Lung (tissue), 13 donors: Measurements from ENCODE around the gene NEDD8. TPM values are rescaled to one million over a fixed set of nuclear protein-coding genes. Genes with fewer than 3 reads are reported as not detected.
A peak's percentile ranks its signal among the peaks of the same experiment; 100 is the strongest.

Source experiments
- ATAC-seq: fragments of 200-7000 bp; cut with Tn5 transposase; one replicate; pipeline ENCODE4 v1.9.1; 2020; ENCODE audit warnings: moderate number of reproducible peaks; ENCODE audit not compliant: insufficient read depth, low FRiP score
- DNase-seq, 3 donors: peaks; one replicate each; pipeline ENCODE4 v3.0.0-alpha.2; 2013 to 2017
- H3K27ac ChIP-seq, 2 donors: one replicate each; pipeline ENCODE4 v1.5.1; 2013; ENCODE audit warnings: mild to moderate bottlenecking in 2 of 2, moderate library complexity in 2 of 2, control low read depth in 1 of 2, inconsistent platforms in 1 of 2, low read depth in 1 of 2, low read length in 1 of 2
- H3K27me3 ChIP-seq, 3 donors: one replicate each; pipeline ENCODE4 v1.5.1; 2013; ENCODE audit warnings: low read length in 2 of 3; ENCODE audit not compliant: control insufficient read depth in 3 of 3, insufficient read depth in 3 of 3
- H3K36me3 ChIP-seq, 4 donors: one replicate each; pipeline ENCODE4 v1.5.1; 2013; ENCODE audit warnings: low read length in 4 of 4, mild to moderate bottlenecking in 1 of 4, moderate library complexity in 1 of 4; ENCODE audit not compliant: control insufficient read depth in 4 of 4, insufficient read depth in 4 of 4
- H3K4me1 ChIP-seq, 5 donors: one replicate each; pipeline ENCODE4 v1.5.1; 2013; ENCODE audit warnings: low read length in 5 of 5, mild to moderate bottlenecking in 2 of 5, moderate library complexity in 1 of 5; ENCODE audit not compliant: control insufficient read depth in 5 of 5, insufficient read depth in 5 of 5
- H3K4me3 ChIP-seq: one replicate; pipeline ENCODE4 v1.5.1; 2013; ENCODE audit warnings: mild to moderate bottlenecking, control low read depth, moderate library complexity
- H3K9ac ChIP-seq, 2 donors: one replicate each; pipeline ENCODE4 v1.5.1; 2013; ENCODE audit warnings: low read length in 2 of 2, control low read depth in 1 of 2; ENCODE audit not compliant: insufficient read depth in 1 of 2
- H3K9me3 ChIP-seq, 4 donors: one replicate each; pipeline ENCODE4 v1.5.1; 2013; ENCODE audit warnings: low read length in 3 of 4, mild to moderate bottlenecking in 1 of 4, moderate library complexity in 1 of 4; ENCODE audit not compliant: control insufficient read depth in 4 of 4, insufficient read depth in 3 of 4
- WGBS, 2 donors: extraction: QIAGEN DNeasy Blood & Tissue Kit; methylation state at CpG; one replicate each; pipeline ENCODE4 v1.1.7; 2013; 5-methylcytosine and 5-hydroxymethylcytosine counted together
- polyA plus RNA-seq, 2 donors: library from polyadenylated mRNA; stranded (reverse); fragments of 200-250 nt; gene quantifications; one replicate each; pipeline ENCODE4 v1.2.1, GENCODE V29; 2013
- small RNA-seq: library from RNA; depleted of rRNA; stranded (forward); fragments of <200 nt; gene quantifications from one replicate; pipeline ENCODE3, GENCODE V24; 2014; ENCODE audit warnings: low replicate concordance
- total RNA-seq, 2 donors: library from RNA; depleted of rRNA in 1 of 2; stranded (reverse); fragments of >200 nt in 1 of 2; gene quantifications; one replicate each; pipeline ENCODE4 v1.2.1, GENCODE V29; 2014 to 2021
- TF ChIP-seq, protein P1 (sequence below): IDR thresholded peaks from 2 replicates; pipeline ENCODE4 v1.5.1; 2012; ENCODE audit warnings: mild to moderate bottlenecking; ENCODE audit errors: control extremely low read depth, extremely low read depth
- donor health status: control.
- donor health status: control.
- donor health status: Bipolar disorder and iron deficiency.
- donor health status: healthy.
- donor health status: DM: yes; HTN: yes; CAD: no.

NEDD8 gene
- total and polyA plus RNA-seq, 4 donors: 69.5 to 246 (median 194) TPM

DNA sequence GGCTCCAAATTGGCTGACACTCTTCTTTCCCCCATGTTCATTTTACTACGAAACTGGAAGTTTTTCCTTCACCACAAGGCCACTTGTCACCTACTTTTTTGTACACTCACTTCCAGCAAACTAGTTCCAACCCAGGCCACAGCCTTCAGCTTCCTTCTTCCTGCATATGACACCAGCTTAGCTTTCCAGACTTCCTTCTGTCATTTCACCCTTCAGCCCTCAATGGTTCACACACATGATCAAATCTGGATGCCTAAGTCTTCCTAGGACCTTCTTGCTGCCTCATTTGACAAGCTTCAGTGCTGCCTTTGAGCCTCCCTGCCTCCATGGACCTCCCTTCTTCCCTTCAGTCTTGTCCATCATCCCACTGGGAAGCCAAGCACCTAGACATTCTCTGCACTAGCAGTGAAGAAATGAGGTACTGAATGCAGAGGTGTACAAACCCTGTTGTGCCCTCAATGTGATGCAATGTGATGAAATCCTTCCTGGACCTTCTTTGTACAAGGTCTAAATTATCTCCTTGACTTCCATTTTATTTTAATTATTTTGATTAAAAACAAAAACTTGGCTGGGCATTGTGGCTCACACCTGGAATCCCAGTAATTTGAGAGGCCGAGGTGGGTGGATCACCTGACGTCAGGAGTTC lies 64.6 kb downstream of the NEDD8 start:
- Histone ChIP-seq H3K36me3 (peaks cover 22 to 50% (median 33%) of the 10 kb centered on the region in 4 donors), H3K4me1 (peaks cover 0 to 14% (median 4%) of the 10 kb centered on the region in 5 donors), H3K9me3 (no peaks in the 10 kb centered on the region), H3K9ac (no peak overlapping the region), H3K27me3 (no peaks in the 10 kb centered on the region), H3K4me3 (no peak overlapping the region), H3K27ac (peak overlapping the region in 1 of 2 donors; percentile 61)
- DNase-seq: no peak
- TF ChIP-seq, protein P1, sequence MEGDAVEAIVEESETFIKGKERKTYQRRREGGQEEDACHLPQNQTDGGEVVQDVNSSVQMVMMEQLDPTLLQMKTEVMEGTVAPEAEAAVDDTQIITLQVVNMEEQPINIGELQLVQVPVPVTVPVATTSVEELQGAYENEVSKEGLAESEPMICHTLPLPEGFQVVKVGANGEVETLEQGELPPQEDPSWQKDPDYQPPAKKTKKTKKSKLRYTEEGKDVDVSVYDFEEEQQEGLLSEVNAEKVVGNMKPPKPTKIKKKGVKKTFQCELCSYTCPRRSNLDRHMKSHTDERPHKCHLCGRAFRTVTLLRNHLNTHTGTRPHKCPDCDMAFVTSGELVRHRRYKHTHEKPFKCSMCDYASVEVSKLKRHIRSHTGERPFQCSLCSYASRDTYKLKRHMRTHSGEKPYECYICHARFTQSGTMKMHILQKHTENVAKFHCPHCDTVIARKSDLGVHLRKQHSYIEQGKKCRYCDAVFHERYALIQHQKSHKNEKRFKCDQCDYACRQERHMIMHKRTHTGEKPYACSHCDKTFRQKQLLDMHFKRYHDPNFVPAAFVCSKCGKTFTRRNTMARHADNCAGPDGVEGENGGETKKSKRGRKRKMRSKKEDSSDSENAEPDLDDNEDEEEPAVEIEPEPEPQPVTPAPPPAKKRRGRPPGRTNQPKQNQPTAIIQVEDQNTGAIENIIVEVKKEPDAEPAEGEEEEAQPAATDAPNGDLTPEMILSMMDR: no peak
- ATAC-seq: no peak
- WGBS, 2 donors: 76 to 81% methylated on average over 3 of the region's 3 CpGs

Small RNA genes lying within 50 kb of the gene (small RNA-seq; reads per million reads assigned to genes)
- gene AL136295.4: not detected
- gene CHMP4A: not detected
- gene IPO4: 0.06 reads per million
- not detected for gene MDP1

Other genes with a start within 250 kb of the NEDD8 start
Only the 30 nearest of the 34 such genes appear.
- 1 to 10 TPM in 1 of 2 donors, under 1 TPM in 1; 0.37 to 2.4 TPM for gene CARMIL3, start 180.4 kb downstream of the NEDD8 start, total RNA-seq
- under 1 TPM; 0.71 to 0.85 TPM for gene CARMIL3, start 180.4 kb downstream of the NEDD8 start, polyA plus RNA-seq
- gene CPNE6, start 160.8 kb downstream of the NEDD8 start, total RNA-seq: not detected
- not detected for gene CPNE6, start 160.8 kb downstream of the NEDD8 start, polyA plus RNA-seq
- 10 to 100 TPM in 1 of 2 donors, 1 to 10 TPM in 1; 8.9 to 91.7 TPM for gene PCK2, start 138.1 kb downstream of the NEDD8 start, total RNA-seq
- 10 to 100 TPM; 35.2 to 41.2 TPM for gene PCK2, start 138.1 kb downstream of the NEDD8 start, polyA plus RNA-seq
- gene DCAF11, start 117.6 kb downstream of the NEDD8 start, total RNA-seq: 100 to 1,000 TPM in 1 of 2 donors, 10 to 100 TPM in 1; 68.9 to 153 TPM
- gene DCAF11, start 117.6 kb downstream of the NEDD8 start, polyA plus RNA-seq: 10 to 100 TPM; 26.4 to 59.4 TPM
- 1 to 10 TPM; 3.6 to 5.4 TPM for gene NRL, start 117.4 kb downstream of the NEDD8 start, total RNA-seq
- 1 to 10 TPM; 2.7 TPM for gene NRL, start 117.4 kb downstream of the NEDD8 start, polyA plus RNA-seq
- under 1 TPM; 0.48 to 0.83 TPM for gene FITM1, start 101.7 kb downstream of the NEDD8 start, total RNA-seq
- 1 to 10 TPM in 1 of 2 donors, under 1 TPM in 1; 0.93 to 1.4 TPM for gene FITM1, start 101.7 kb downstream of the NEDD8 start, polyA plus RNA-seq
- 100 to 1,000 TPM; 125 to 192 TPM for gene PSME1, start 96.2 kb downstream of the NEDD8 start, total RNA-seq
- gene PSME1, start 96.2 kb downstream of the NEDD8 start, polyA plus RNA-seq: 100 to 1,000 TPM; 286 to 311 TPM
- 10 to 100 TPM in 1 of 2 donors, 1 to 10 TPM in 1; 4.6 to 24.3 TPM for gene EMC9, start 90.8 kb downstream of the NEDD8 start, total RNA-seq
- 10 to 100 TPM; 15.7 to 29.4 TPM for gene EMC9, start 90.8 kb downstream of the NEDD8 start, polyA plus RNA-seq
- 100 to 1,000 TPM in 1 of 2 donors, 10 to 100 TPM in 1; 89.1 to 178 TPM for gene PSME2, start 85.8 kb downstream of the NEDD8 start, total RNA-seq
- 100 to 1,000 TPM; 283 to 328 TPM for gene PSME2, start 85.8 kb downstream of the NEDD8 start, polyA plus RNA-seq
- gene RNF31, start 84.9 kb downstream of the NEDD8 start, total RNA-seq: 10 to 100 TPM; 31.7 to 82.4 TPM
- gene RNF31, start 84.9 kb downstream of the NEDD8 start, polyA plus RNA-seq: 10 to 100 TPM; 44.1 to 78.6 TPM
- 100 to 1,000 TPM in 1 of 2 donors, 10 to 100 TPM in 1; 75.3 to 111 TPM for gene IRF9, start 71.1 kb downstream of the NEDD8 start, total RNA-seq
- 100 to 1,000 TPM in 1 of 2 donors, 10 to 100 TPM in 1; 79.9 to 124 TPM for gene IRF9, start 71.1 kb downstream of the NEDD8 start, polyA plus RNA-seq
- gene REC8, start 60.3 kb downstream of the NEDD8 start, total RNA-seq: 10 to 100 TPM; 13.3 to 48.1 TPM
- 10 to 100 TPM; 23.8 to 35.1 TPM for gene REC8, start 60.3 kb downstream of the NEDD8 start, polyA plus RNA-seq
- gene IPO4, start 43.6 kb downstream of the NEDD8 start, total RNA-seq: 10 to 100 TPM; 22.0 to 78.9 TPM
- gene IPO4, start 43.6 kb downstream of the NEDD8 start, polyA plus RNA-seq: 10 to 100 TPM; 13.0 to 34.8 TPM
- gene TM9SF1, start 36.9 kb downstream of the NEDD8 start, total RNA-seq: 10 to 100 TPM; 42.3 to 71.9 TPM
- 10 to 100 TPM; 32.7 to 61.7 TPM for gene TM9SF1, start 36.9 kb downstream of the NEDD8 start, polyA plus RNA-seq
- gene TSSK4, start 26.7 kb downstream of the NEDD8 start, total RNA-seq: 1 to 10 TPM in 1 of 2 donors, not detected in 1; 1.2 TPM
- under 1 TPM; 0.02 to 0.10 TPM for gene TSSK4, start 26.7 kb downstream of the NEDD8 start, polyA plus RNA-seq
- 10 to 100 TPM; 37.2 to 50.8 TPM for gene CHMP4A, start 18.9 kb downstream of the NEDD8 start, total RNA-seq
- 100 to 1,000 TPM in 1 of 2 donors, 10 to 100 TPM in 1; 70.4 to 103 TPM for gene CHMP4A, start 18.9 kb downstream of the NEDD8 start, polyA plus RNA-seq
- 10 to 100 TPM; 20.8 to 24.8 TPM for gene MDP1, start 16.3 kb downstream of the NEDD8 start, total RNA-seq
- 10 to 100 TPM; 17.2 to 31.4 TPM for gene MDP1, start 16.3 kb downstream of the NEDD8 start, polyA plus RNA-seq
- 10 to 100 TPM; 63.1 TPM for gene GMPR2, start 562 bp upstream of the NEDD8 start, total RNA-seq
- 10 to 100 TPM; 42.9 to 71.1 TPM for gene GMPR2, start 562 bp upstream of the NEDD8 start, polyA plus RNA-seq
- gene TINF2, start 10.3 kb upstream of the NEDD8 start, total RNA-seq: 10 to 100 TPM; 48.2 to 89.1 TPM
- gene TINF2, start 10.3 kb upstream of the NEDD8 start, polyA plus RNA-seq: 10 to 100 TPM; 45.2 to 82.6 TPM
- gene TGM1, start 30.8 kb upstream of the NEDD8 start, total RNA-seq: 1 to 10 TPM; 1.9 to 8.8 TPM
- gene TGM1, start 30.8 kb upstream of the NEDD8 start, polyA plus RNA-seq: 10 to 100 TPM in 1 of 2 donors, 1 to 10 TPM in 1; 9.8 to 11.3 TPM
- 10 to 100 TPM; 19.7 to 55.8 TPM for gene RABGGTA, start 39.2 kb upstream of the NEDD8 start, total RNA-seq
- gene RABGGTA, start 39.2 kb upstream of the NEDD8 start, polyA plus RNA-seq: 10 to 100 TPM; 40.3 to 45.4 TPM
- 10 to 100 TPM; 20.8 to 24.0 TPM for gene DHRS1, start 67.4 kb upstream of the NEDD8 start, total RNA-seq
- gene DHRS1, start 67.4 kb upstream of the NEDD8 start, polyA plus RNA-seq: 10 to 100 TPM; 20.6 to 27.8 TPM
- gene NOP9, start 67.5 kb upstream of the NEDD8 start, total RNA-seq: 10 to 100 TPM; 14.1 to 25.9 TPM
- 10 to 100 TPM; 12.1 to 13.5 TPM for gene NOP9, start 67.5 kb upstream of the NEDD8 start, polyA plus RNA-seq
- gene CIDEB, start 75.6 kb upstream of the NEDD8 start, total RNA-seq: 10 to 100 TPM in 1 of 2 donors, 1 to 10 TPM in 1; 9.6 to 18.8 TPM
- gene CIDEB, start 75.6 kb upstream of the NEDD8 start, polyA plus RNA-seq: 10 to 100 TPM in 1 of 2 donors, 1 to 10 TPM in 1; 8.3 to 19.7 TPM
- gene LTB4R2, start 77.8 kb upstream of the NEDD8 start, total RNA-seq: 10 to 100 TPM in 1 of 2 donors, 1 to 10 TPM in 1; 5.8 to 14.0 TPM
- 1 to 10 TPM; 1.8 to 5.5 TPM for gene LTB4R2, start 77.8 kb upstream of the NEDD8 start, polyA plus RNA-seq
- gene LTB4R, start 79.1 kb upstream of the NEDD8 start, total RNA-seq: 10 to 100 TPM in 1 of 2 donors, 1 to 10 TPM in 1; 4.4 to 14.8 TPM
- 10 to 100 TPM in 1 of 2 donors, 1 to 10 TPM in 1; 7.3 to 47.0 TPM for gene LTB4R, start 79.1 kb upstream of the NEDD8 start, polyA plus RNA-seq
- 10 to 100 TPM; 35.7 to 36.3 TPM for gene ADCY4, start 102.7 kb upstream of the NEDD8 start, total RNA-seq
- 10 to 100 TPM; 22.6 to 42.8 TPM for gene ADCY4, start 102.7 kb upstream of the NEDD8 start, polyA plus RNA-seq
- 10 to 100 TPM in 1 of 2 donors, 1 to 10 TPM in 1; 6.4 to 26.0 TPM for gene RIPK3, start 107.6 kb upstream of the NEDD8 start, total RNA-seq
- 10 to 100 TPM; 13.0 to 23.4 TPM for gene RIPK3, start 107.6 kb upstream of the NEDD8 start, polyA plus RNA-seq
- gene NFATC4, start 135.8 kb upstream of the NEDD8 start, total RNA-seq: 10 to 100 TPM; 38.2 to 38.6 TPM
- gene NFATC4, start 135.8 kb upstream of the NEDD8 start, polyA plus RNA-seq: 10 to 100 TPM; 13.9 to 71.4 TPM
- gene NYNRIN, start 166.6 kb upstream of the NEDD8 start, total RNA-seq: 10 to 100 TPM; 16.1 to 49.8 TPM
- gene NYNRIN, start 166.6 kb upstream of the NEDD8 start, polyA plus RNA-seq: 1 to 10 TPM; 2.9 to 4.2 TPM